Smooth muscle cell (in vitro differentiated cells): ENCODE data around the gene CRTC3. TPM values are rescaled to one million over a fixed set of nuclear protein-coding genes. Genes with fewer than 3 reads are reported as not detected.

ENCODE experiments used
- DNase-seq: peaks from one replicate; lab custom pipeline; 2025; ENCODE audit not compliant: unreplicated experiment; lab: John Stamatoyannopoulos, UW
- H2AFZ ChIP-seq: fragments of 200-600 bp; sonication (generic); 2 replicates; pipeline ENCODE4 v1.6.0; 2016; ENCODE audit warnings: antibody characterized with exemption, low read depth, mild to moderate bottlenecking
- H3F3A ChIP-seq: fragments of 200-600 bp; sonication (generic); 2 replicates; pipeline ENCODE4 v1.6.0; 2017; ENCODE audit warnings: antibody characterized with exemption, low read depth
- H3K27ac ChIP-seq: fragments of 200-600 bp; sonication (generic); 2 replicates; pipeline ENCODE4 v1.5.1; 2016; ENCODE audit warnings: low read depth, mild to moderate bottlenecking
- H3K27me3 ChIP-seq: fragments of 200-600 bp; sonication (generic); 2 replicates; pipeline ENCODE4 v1.6.1; 2016; ENCODE audit warnings: low read depth, mild to moderate bottlenecking
- H3K36me3 ChIP-seq: fragments of 200-600 bp; sonication (generic); 2 replicates; pipeline ENCODE4 v1.5.1; 2016; ENCODE audit warnings: low read depth
- H3K4me1 ChIP-seq: fragments of 200-600 bp; sonication (generic); 2 replicates; pipeline ENCODE4 v1.5.1; 2016; ENCODE audit warnings: low read depth
- H3K4me2 ChIP-seq: fragments of 200-600 bp; sonication (generic); 2 replicates; pipeline ENCODE4 v1.6.0; 2016; ENCODE audit warnings: mild to moderate bottlenecking
- H3K4me3 ChIP-seq: fragments of 200-600 bp; sonication (generic); 2 replicates; pipeline ENCODE4 v1.5.1; 2016; ENCODE audit warnings: mild to moderate bottlenecking
- H3K79me2 ChIP-seq: fragments of 200-600 bp; sonication (generic); 2 replicates; pipeline ENCODE4 v1.6.0; 2016; ENCODE audit warnings: low read depth, mild to moderate bottlenecking
- H3K9ac ChIP-seq: fragments of 200-600 bp; sonication (generic); 2 replicates; pipeline ENCODE4 v1.6.0; 2016; ENCODE audit warnings: low read depth
- H3K9me3 ChIP-seq: fragments of 200-600 bp; sonication (generic); replicated peaks from 2 replicates; pipeline ENCODE4 v1.5.1; 2016; ENCODE audit warnings: low read depth
- H4K20me1 ChIP-seq: fragments of 200-600 bp; sonication (generic); 2 replicates; pipeline ENCODE4 v1.6.0; 2016; ENCODE audit warnings: low read depth
- WGBS: methylation state at CpG from one replicate; pipeline ENCODE4 v1.1.7; 2016; ENCODE audit warnings: low lambda C conversion rate; 5-methylcytosine and 5-hydroxymethylcytosine counted together
- polyA plus RNA-seq: library from polyadenylated mRNA; unstranded; fragments of >200 nt; fragmentation: Nextera tagmentation; extraction: Ambion mirVana; gene quantifications from 2 replicates; pipeline ENCODE4 v1.2.1, GENCODE V29; 2016
- total RNA-seq: library from RNA; depleted of rRNA; stranded (reverse); fragments of >200 nt; gene quantifications from 2 replicates; pipeline ENCODE4 v1.2.3, GENCODE V29; 2014
- TF ChIP-seq, protein P1 (sequence below): fragments of 200-600 bp; sonication (generic); IDR thresholded peaks from 2 replicates; pipeline ENCODE4 v1.5.1; 2017; ENCODE audit warnings: borderline replicate concordance, mild to moderate bottlenecking, antibody characterized with exemption; ENCODE audit not compliant: insufficient read depth, poor library complexity, severe bottlenecking

Gene CRTC3
- total and polyA plus RNA-seq, 2 experiments from 2014 or later: 12.2 to 12.5 TPM

DNA sequence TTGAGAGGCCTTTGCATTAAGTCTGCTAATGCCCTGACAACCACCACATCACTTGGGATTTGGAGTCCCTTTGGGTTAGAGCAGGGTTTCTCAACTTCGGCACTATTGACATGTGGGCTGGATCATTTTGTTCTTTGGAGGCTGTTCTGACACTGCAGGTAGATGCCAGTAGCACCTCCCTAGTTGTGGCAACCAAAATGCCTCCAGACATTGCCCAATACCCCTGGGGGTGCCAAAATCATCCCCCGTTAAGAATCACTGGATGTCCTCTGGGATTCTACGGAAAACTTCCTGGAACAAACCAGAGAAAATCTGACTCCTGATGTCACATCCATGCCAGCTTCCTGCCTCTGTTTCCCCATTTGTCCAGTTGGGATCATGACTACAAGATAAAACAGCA is 150.2 kb downstream of the CRTC3 start:
- H4K20me1 ChIP-seq: no peaks in the 10 kb centered on the region
- no peaks in the 10 kb centered on the region for H3K79me2 ChIP-seq
- peak overlapping the region; percentile 50 for H3K27ac ChIP-seq
- H3K9me3 ChIP-seq: no peaks in the 10 kb centered on the region
- H3K4me2 ChIP-seq: peak overlapping the region; percentile 20
- no peak overlapping the region for H2AFZ ChIP-seq
- H3K9ac ChIP-seq: no peak overlapping the region
- H3K36me3 ChIP-seq: no peaks in the 10 kb centered on the region
- TF ChIP-seq, protein P1, sequence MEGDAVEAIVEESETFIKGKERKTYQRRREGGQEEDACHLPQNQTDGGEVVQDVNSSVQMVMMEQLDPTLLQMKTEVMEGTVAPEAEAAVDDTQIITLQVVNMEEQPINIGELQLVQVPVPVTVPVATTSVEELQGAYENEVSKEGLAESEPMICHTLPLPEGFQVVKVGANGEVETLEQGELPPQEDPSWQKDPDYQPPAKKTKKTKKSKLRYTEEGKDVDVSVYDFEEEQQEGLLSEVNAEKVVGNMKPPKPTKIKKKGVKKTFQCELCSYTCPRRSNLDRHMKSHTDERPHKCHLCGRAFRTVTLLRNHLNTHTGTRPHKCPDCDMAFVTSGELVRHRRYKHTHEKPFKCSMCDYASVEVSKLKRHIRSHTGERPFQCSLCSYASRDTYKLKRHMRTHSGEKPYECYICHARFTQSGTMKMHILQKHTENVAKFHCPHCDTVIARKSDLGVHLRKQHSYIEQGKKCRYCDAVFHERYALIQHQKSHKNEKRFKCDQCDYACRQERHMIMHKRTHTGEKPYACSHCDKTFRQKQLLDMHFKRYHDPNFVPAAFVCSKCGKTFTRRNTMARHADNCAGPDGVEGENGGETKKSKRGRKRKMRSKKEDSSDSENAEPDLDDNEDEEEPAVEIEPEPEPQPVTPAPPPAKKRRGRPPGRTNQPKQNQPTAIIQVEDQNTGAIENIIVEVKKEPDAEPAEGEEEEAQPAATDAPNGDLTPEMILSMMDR: no peak
- no peak overlapping the region for H3K4me3 ChIP-seq
- no peaks in the 10 kb centered on the region for H3K4me1 ChIP-seq
- no peak for DNase-seq
- no peaks in the 10 kb centered on the region for H3K27me3 ChIP-seq
- H3F3A ChIP-seq: peaks cover 7% of the 10 kb centered on the region
- 94% methylated on average over 3 of the region's 3 CpGs for WGBS

DNA sequence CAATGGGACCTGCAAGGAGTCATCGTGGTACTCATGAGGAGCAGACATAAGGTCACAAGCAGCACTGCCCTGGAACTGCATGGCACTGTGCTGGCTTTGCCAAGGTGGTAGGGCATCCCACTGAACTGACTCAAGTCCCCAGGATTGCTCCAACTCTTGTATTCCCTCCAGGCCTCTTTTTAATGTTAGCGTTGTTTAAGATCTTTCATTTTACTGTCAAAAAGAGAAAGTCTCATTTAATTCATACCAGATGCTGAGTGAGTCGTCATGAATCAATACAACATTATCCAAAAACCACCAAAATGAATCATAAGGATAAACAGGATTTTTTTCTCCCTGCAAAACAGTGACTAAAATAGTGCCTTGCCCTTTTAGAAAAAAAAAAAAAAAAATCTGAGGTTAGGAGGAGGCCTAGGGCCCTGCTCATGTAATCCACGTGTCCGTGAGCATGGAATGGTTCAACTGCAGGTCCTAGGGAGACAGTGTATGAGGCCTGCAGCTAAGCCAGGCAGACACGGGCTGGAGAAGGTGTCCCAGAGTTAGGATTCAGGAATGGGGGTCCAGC is 150.7 kb downstream of the CRTC3 start:
- H3K4me1 ChIP-seq: no peaks in the 10 kb centered on the region
- no peaks in the 10 kb centered on the region for H4K20me1 ChIP-seq
- no peak overlapping the region for H3K9ac ChIP-seq
- H3K27me3 ChIP-seq: no peaks in the 10 kb centered on the region
- H3K9me3 ChIP-seq: no peaks in the 10 kb centered on the region
- TF ChIP-seq, protein P1: no peak
- H2AFZ ChIP-seq: no peak overlapping the region
- no peak overlapping the region for H3K4me3 ChIP-seq
- H3F3A ChIP-seq: peaks cover 7% of the 10 kb centered on the region
- DNase-seq: no peak
- H3K27ac ChIP-seq: peak overlapping the region; percentile 50
- no peaks in the 10 kb centered on the region for H3K79me2 ChIP-seq
- 19% methylated on average over 6 of the region's 6 CpGs for WGBS
- H3K36me3 ChIP-seq: no peaks in the 10 kb centered on the region
- peak overlapping the region; percentile 20 for H3K4me2 ChIP-seq

DNA sequence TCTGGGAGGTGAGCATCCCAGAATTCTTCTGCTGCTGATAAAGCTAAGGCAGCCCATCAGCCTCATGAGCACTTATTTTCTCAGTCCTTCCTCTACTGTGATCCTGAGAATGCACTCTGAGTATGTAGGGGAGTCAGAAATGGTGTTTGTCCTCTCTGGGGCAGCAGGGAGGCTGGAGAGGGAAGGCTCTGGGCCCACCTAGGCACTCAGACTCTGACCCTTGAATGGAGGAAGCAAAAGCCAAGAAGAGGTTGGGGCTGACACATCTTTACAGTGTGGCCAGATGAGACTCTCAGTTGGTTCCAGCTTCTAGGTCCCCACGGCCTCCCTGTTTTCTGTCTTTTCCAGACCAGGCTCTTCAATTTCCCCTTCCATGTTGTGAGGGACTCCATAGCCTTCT is 151.3 kb downstream of the CRTC3 start:
- Histone ChIP-seq H3K9ac (no peak overlapping the region), H3K4me3 (no peak overlapping the region), H3K4me1 (no peaks in the 10 kb centered on the region), H3K4me2 (peak overlapping the region; percentile 20), H3K27ac (peak overlapping the region; percentile 50), H3F3A (peaks cover 7% of the 10 kb centered on the region), H3K36me3 (no peaks in the 10 kb centered on the region), H4K20me1 (no peaks in the 10 kb centered on the region), H3K27me3 (no peaks in the 10 kb centered on the region), H3K9me3 (no peaks in the 10 kb centered on the region), H2AFZ (no peak overlapping the region), H3K79me2 (no peaks in the 10 kb centered on the region)
- DNase-seq: no peak
- TF ChIP-seq, protein P1: no peak
- WGBS: 94% methylated on average over 1 of the region's 1 CpG

DNA sequence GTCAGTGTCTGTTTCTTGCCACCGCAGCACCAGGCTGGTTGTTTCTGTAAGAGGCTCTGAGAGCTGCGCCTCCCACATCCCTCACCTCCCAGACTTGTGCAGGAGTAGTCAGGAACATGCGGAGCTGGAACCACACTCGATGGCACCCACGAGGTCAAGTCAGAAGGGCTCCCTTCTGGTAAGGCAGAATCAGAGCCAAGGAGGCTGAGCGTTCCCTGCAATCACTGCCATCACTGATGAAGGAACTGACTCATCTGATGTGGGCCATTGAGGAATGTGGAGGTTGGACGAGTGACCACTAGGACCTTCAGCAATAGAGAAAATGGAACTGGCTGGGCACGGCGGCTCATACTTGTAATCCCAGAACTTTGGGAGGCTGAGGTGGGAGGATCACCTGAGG is 151.8 kb downstream of the CRTC3 start:
- Histone ChIP-seq H3K79me2 (no peaks in the 10 kb centered on the region), H3K9ac (no peak overlapping the region), H3K4me2 (peak overlapping the region; percentile 20), H3K36me3 (no peaks in the 10 kb centered on the region), H3F3A (peaks cover 7% of the 10 kb centered on the region), H3K9me3 (no peaks in the 10 kb centered on the region), H3K4me3 (no peak overlapping the region), H2AFZ (no peak overlapping the region), H4K20me1 (no peaks in the 10 kb centered on the region), H3K27ac (peak overlapping the region; percentile 50), H3K27me3 (no peaks in the 10 kb centered on the region), H3K4me1 (no peaks in the 10 kb centered on the region)
- DNase-seq: no peak
- 62% methylated on average over 9 of the region's 9 CpGs for WGBS
- TF ChIP-seq, protein P1: no peak
